Smooth muscle cell (in vitro differentiated cells): ENCODE measurements around the gene HSD17B4. TPM values are rescaled to one million over a fixed set of nuclear protein-coding genes. Genes with fewer than 3 reads are reported as not detected.
A peak's percentile ranks its signal among the peaks of the same experiment; 100 is the strongest.

Experiments
- DNase-seq: peaks from one replicate; lab custom pipeline; 2025; ENCODE audit not compliant: unreplicated experiment; lab: John Stamatoyannopoulos, UW
- H2AFZ ChIP-seq: fragments of 200-600 bp; sonication (generic); 2 replicates; pipeline ENCODE4 v1.6.0; 2016; ENCODE audit warnings: antibody characterized with exemption, low read depth, mild to moderate bottlenecking
- H3F3A ChIP-seq: fragments of 200-600 bp; sonication (generic); 2 replicates; pipeline ENCODE4 v1.6.0; 2017; ENCODE audit warnings: antibody characterized with exemption, low read depth
- H3K27ac ChIP-seq: fragments of 200-600 bp; sonication (generic); 2 replicates; pipeline ENCODE4 v1.5.1; 2016; ENCODE audit warnings: low read depth, mild to moderate bottlenecking
- H3K27me3 ChIP-seq: fragments of 200-600 bp; sonication (generic); 2 replicates; pipeline ENCODE4 v1.6.1; 2016; ENCODE audit warnings: low read depth, mild to moderate bottlenecking
- H3K36me3 ChIP-seq: fragments of 200-600 bp; sonication (generic); 2 replicates; pipeline ENCODE4 v1.5.1; 2016; ENCODE audit warnings: low read depth
- H3K4me1 ChIP-seq: fragments of 200-600 bp; sonication (generic); 2 replicates; pipeline ENCODE4 v1.5.1; 2016; ENCODE audit warnings: low read depth
- H3K4me2 ChIP-seq: fragments of 200-600 bp; sonication (generic); 2 replicates; pipeline ENCODE4 v1.6.0; 2016; ENCODE audit warnings: mild to moderate bottlenecking
- H3K4me3 ChIP-seq: fragments of 200-600 bp; sonication (generic); 2 replicates; pipeline ENCODE4 v1.5.1; 2016; ENCODE audit warnings: mild to moderate bottlenecking
- H3K79me2 ChIP-seq: fragments of 200-600 bp; sonication (generic); 2 replicates; pipeline ENCODE4 v1.6.0; 2016; ENCODE audit warnings: low read depth, mild to moderate bottlenecking
- H3K9ac ChIP-seq: fragments of 200-600 bp; sonication (generic); 2 replicates; pipeline ENCODE4 v1.6.0; 2016; ENCODE audit warnings: low read depth
- H3K9me3 ChIP-seq: fragments of 200-600 bp; sonication (generic); replicated peaks from 2 replicates; pipeline ENCODE4 v1.5.1; 2016; ENCODE audit warnings: low read depth
- H4K20me1 ChIP-seq: fragments of 200-600 bp; sonication (generic); 2 replicates; pipeline ENCODE4 v1.6.0; 2016; ENCODE audit warnings: low read depth
- CTCF ChIP-seq: fragments of 200-600 bp; sonication (generic); IDR thresholded peaks from 2 replicates; pipeline ENCODE4 v1.5.1; 2017; ENCODE audit warnings: borderline replicate concordance, mild to moderate bottlenecking, antibody characterized with exemption; ENCODE audit not compliant: insufficient read depth, poor library complexity, severe bottlenecking
- WGBS: methylation state at CpG from one replicate; pipeline ENCODE4 v1.1.7; 2016; ENCODE audit warnings: low lambda C conversion rate; 5-methylcytosine and 5-hydroxymethylcytosine counted together
- polyA plus RNA-seq: library from polyadenylated mRNA; unstranded; fragments of >200 nt; fragmentation: Nextera tagmentation; extraction: Ambion mirVana; gene quantifications from 2 replicates; pipeline ENCODE4 v1.2.1, GENCODE V29; 2016
- total RNA-seq: library from RNA; depleted of rRNA; stranded (reverse); fragments of >200 nt; gene quantifications from 2 replicates; pipeline ENCODE4 v1.2.3, GENCODE V29; 2014

Gene HSD17B4
- total and polyA plus RNA-seq, 2 experiments from 2014 or later = 64.5 to 116 TPM

- no peak overlapping the region for H2AFZ ChIP-seq
- H3K79me2 ChIP-seq = no peaks in the 10 kb centered on the region
- H3K4me1 ChIP-seq = no peaks in the 10 kb centered on the region
- H3K27me3 ChIP-seq = no peaks in the 10 kb centered on the region
- H3K9ac ChIP-seq = no peak overlapping the region
- no peaks in the 10 kb centered on the region for H3K9me3 ChIP-seq
- H3K27ac ChIP-seq = no peak overlapping the region
- no peak for TF ChIP-seq CTCF
- H4K20me1 ChIP-seq = no peaks in the 10 kb centered on the region
- no peak overlapping the region for H3K4me2 ChIP-seq
- no peak for DNase-seq
- H3K4me3 ChIP-seq = no peak overlapping the region
- H3F3A ChIP-seq = no peaks in the 10 kb centered on the region
- 48% methylated on average over 2 of the region's 2 CpGs for WGBS
- H3K36me3 ChIP-seq = no peaks in the 10 kb centered on the region
Observed at GRCh38 chr5:119554597-119554996, 102.3 kb downstream of the HSD17B4 start.

- H3K79me2 ChIP-seq = no peaks in the 10 kb centered on the region
- H3F3A ChIP-seq = no peaks in the 10 kb centered on the region
Observed at GRCh38 chr5:119570910-119571309, 118.6 kb downstream of the HSD17B4 start.

GRCh38 chr5:119578937-119579336, 126.6 kb downstream of the HSD17B4 start:
- Histone ChIP-seq H3K9ac (no peak overlapping the region), H3K79me2 (no peaks in the 10 kb centered on the region), H4K20me1 (no peaks in the 10 kb centered on the region), H3F3A (no peaks in the 10 kb centered on the region), H3K27me3 (peaks cover 6% of the 10 kb centered on the region), H3K4me1 (peaks cover 31% of the 10 kb centered on the region), H3K4me2 (no peak overlapping the region), H3K4me3 (no peak overlapping the region), H3K27ac (no peak overlapping the region), H3K36me3 (no peaks in the 10 kb centered on the region), H2AFZ (no peak overlapping the region), H3K9me3 (no peaks in the 10 kb centered on the region)
- DNase-seq = no peak
- 83% methylated on average over 3 of the region's 3 CpGs for WGBS
- TF ChIP-seq CTCF = peak; percentile 24

More at GRCh38 chr5:119570910-119571309, 118.6 kb downstream of the HSD17B4 start:
- Histone ChIP-seq H3K4me2 (no peak overlapping the region), H3K9me3 (no peaks in the 10 kb centered on the region), H4K20me1 (no peaks in the 10 kb centered on the region), H3K27me3 (peaks cover 1% of the 10 kb centered on the region), H3K4me1 (no peaks in the 10 kb centered on the region), H3K4me3 (no peak overlapping the region), H3K27ac (no peak overlapping the region), H3K9ac (no peak overlapping the region), H2AFZ (no peak overlapping the region), H3K36me3 (no peaks in the 10 kb centered on the region)
- TF ChIP-seq CTCF = no peak
- no peak for DNase-seq

- 67% methylated on average over 1 of the region's 1 CpG for WGBS
- no peak for DNase-seq
- H2AFZ ChIP-seq = no peak overlapping the region
Observed at GRCh38 chr5:119582987-119583386, 130.7 kb downstream of the HSD17B4 start.

More at GRCh38 chr5:119582987-119583386, 130.7 kb downstream of the HSD17B4 start:
- TF ChIP-seq CTCF = no peak
- no peak overlapping the region for H3K9ac ChIP-seq
- no peaks in the 10 kb centered on the region for H4K20me1 ChIP-seq
- no peaks in the 10 kb centered on the region for H3F3A ChIP-seq
- no peak overlapping the region for H3K4me2 ChIP-seq
- H3K36me3 ChIP-seq = no peaks in the 10 kb centered on the region
- H3K79me2 ChIP-seq = no peaks in the 10 kb centered on the region
- H3K27ac ChIP-seq = no peak overlapping the region
- no peaks in the 10 kb centered on the region for H3K9me3 ChIP-seq
- H3K4me3 ChIP-seq = no peak overlapping the region
- peaks cover 31% of the 10 kb centered on the region for H3K4me1 ChIP-seq
- H3K27me3 ChIP-seq = no peaks in the 10 kb centered on the region
